Keratinocyte (primary cell): ENCODE data around the gene PTAR1. TPM values are rescaled to one million over a fixed set of nuclear protein-coding genes. Genes with fewer than 3 reads are reported as not detected.
A peak's percentile ranks its signal among the peaks of the same experiment; 100 is the strongest.

Experiments
- DNase-seq: peaks from one replicate; pipeline ENCODE4 v3.0.0-alpha.2; 2011; ENCODE audit warnings: low read depth, missing footprints, low spot score
- FAIRE-seq: peaks from 2 replicates; lab custom pipeline; 2011; peaks lifted over from hg19 to GRCh38; lab: Jason Lieb, UNC
- H2AFZ ChIP-seq: 2 replicates; pipeline ENCODE4 v1.6.0; 2012; ENCODE audit warnings: low read length, control low read depth, inconsistent platforms; ENCODE audit not compliant: control insufficient read depth
- H3K27ac ChIP-seq: 2 replicates; pipeline ENCODE4 v1.5.1; 2011; ENCODE audit warnings: low read length; ENCODE audit not compliant: control insufficient read depth, insufficient read depth
- H3K27me3 ChIP-seq: 3 replicates; pipeline ENCODE4 v1.6.0; 2011; ENCODE audit warnings: low read length; ENCODE audit not compliant: control insufficient read depth, insufficient read depth; ENCODE audit errors: extremely low read depth
- H3K36me3 ChIP-seq, 2 experiments: 2 replicates in 1 of 2; 3 replicates in 1 of 2; pipeline ENCODE4 v1.5.1; 2011; ENCODE audit warnings: low read length in 2 of 2, mild to moderate bottlenecking in 1 of 2; ENCODE audit not compliant: control insufficient read depth in 2 of 2, insufficient read depth in 2 of 2; ENCODE audit errors: extremely low read depth in 1 of 2
- H3K4me1 ChIP-seq: 3 replicates; pipeline ENCODE4 v1.5.1; 2011; ENCODE audit warnings: low read length; ENCODE audit not compliant: control insufficient read depth, insufficient read depth; ENCODE audit errors: extremely low read depth
- H3K4me2 ChIP-seq: 3 replicates; pipeline ENCODE4 v1.6.0; 2011; ENCODE audit warnings: low read depth, low read length; ENCODE audit not compliant: control insufficient read depth, insufficient read depth; ENCODE audit errors: extremely low read depth
- H3K4me3 ChIP-seq, 3 experiments: fragments of 200-600 bp in 1 of 3; sonication (generic) in 1 of 3; 2 replicates in 2 of 3; 3 replicates in 1 of 3; pipeline ENCODE4 v1.5.1; 2011 to 2016; ENCODE audit warnings: low read length in 3 of 3, mild to moderate bottlenecking in 3 of 3, control low read depth in 2 of 3, inconsistent platforms in 1 of 3, low read depth in 1 of 3, mixed read lengths in 1 of 3, mixed run types in 1 of 3, moderate library complexity in 1 of 3; ENCODE audit not compliant: control insufficient read depth in 2 of 3, insufficient read depth in 2 of 3; ENCODE audit errors: extremely low read depth in 1 of 3
- H3K79me2 ChIP-seq: 2 replicates; pipeline ENCODE4 v1.6.0; 2012; ENCODE audit warnings: low read length; ENCODE audit not compliant: control insufficient read depth, insufficient read depth
- H3K9ac ChIP-seq: 3 replicates; pipeline ENCODE4 v1.6.0; 2011; ENCODE audit warnings: low read length; ENCODE audit not compliant: control insufficient read depth, insufficient read depth; ENCODE audit errors: extremely low read depth
- H3K9me1 ChIP-seq: 3 replicates; pipeline ENCODE4 v1.6.0; 2011; ENCODE audit warnings: low read length; ENCODE audit not compliant: control insufficient read depth, insufficient read depth; ENCODE audit errors: extremely low read depth
- H3K9me3 ChIP-seq: 2 replicates; pipeline ENCODE4 v1.5.1; 2012; ENCODE audit warnings: low read depth, low read length; ENCODE audit not compliant: control insufficient read depth
- H4K20me1 ChIP-seq: 3 replicates; pipeline ENCODE4 v1.6.0; 2011; ENCODE audit warnings: low read length; ENCODE audit not compliant: control insufficient read depth, insufficient read depth; ENCODE audit errors: extremely low read depth
- EZH2 ChIP-seq: IDR thresholded peaks from one replicate; pipeline ENCODE4 v1.6.1; 2012; ENCODE audit warnings: inconsistent platforms, mild to moderate bottlenecking, low read length, moderate library complexity
- dilution Hi-C: fragments of 300-500 bp; cut with MboI; formaldehyde crosslinking; loops from one replicate; pipeline ENCODE4 v1.7.0; 2020; ENCODE audit warnings: low sequenced_read_pairs; ENCODE audit not compliant: extremely low pct_ligation_motif_present
- polyA plus RNA-seq, 5 experiments: library from polyadenylated mRNA; depleted of rRNA in 3 of 5; stranded (reverse) in 3 of 5; stranded (forward) in 1 of 5; unstranded in 1 of 5; fragments of >200 nt; gene quantifications; 1 replicate in 1 of 5; 2 replicates in 3 of 5; 3 replicates in 1 of 5; pipeline versions ENCODE4 v1.2.1 to v1.2.3, GENCODE V29; 2011 to 2012; ENCODE audit warnings: missing spikeins in 2 of 5, low read depth in 1 of 5, low replicate concordance in 1 of 5
- TF ChIP-seq, protein P1 (sequence below), 3 experiments: IDR thresholded peaks in 1 of 3; conservative IDR thresholded peaks in 1 of 3; optimal IDR thresholded peaks in 1 of 3; 2 replicates in 2 of 3; 3 replicates in 1 of 3; pipeline versions ENCODE3 to v1.5.1; 2011; ENCODE audit warnings: low read length in 3 of 3, mild to moderate bottlenecking in 3 of 3, moderate library complexity in 2 of 3, control low read depth in 1 of 3, inconsistent platforms in 1 of 3; ENCODE audit not compliant: insufficient read depth in 2 of 3; ENCODE audit errors: extremely low read depth in 1 of 3

The PTAR1 gene
- polyA plus RNA-seq, 1 donor (not counting 4 experiments of a cell fraction or from before 2014, with no cell fraction given), result 15.5 TPM

DNA sequence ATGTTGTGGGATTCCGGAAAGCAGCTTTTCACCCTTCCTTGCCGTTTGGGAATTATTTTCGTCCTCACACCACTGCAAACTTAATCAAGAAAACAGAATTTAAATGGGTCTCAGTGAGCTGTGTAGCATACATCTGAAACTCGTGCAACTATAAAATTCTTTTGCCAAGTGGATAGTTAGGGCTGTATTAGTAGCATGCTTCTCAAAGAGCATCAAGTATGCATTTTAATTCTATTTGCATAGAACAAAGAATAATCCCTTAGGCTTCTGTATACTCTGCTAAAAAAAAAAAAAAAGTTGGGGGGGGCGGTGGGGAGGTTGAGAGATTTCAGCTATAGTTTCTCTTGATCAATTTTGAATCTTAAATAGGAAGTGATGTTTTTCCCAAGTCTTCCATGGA is 75.9 kb downstream of the PTAR1 start:
- Histone ChIP-seq H3K9me3 (no peaks in the 10 kb centered on the region), H3K4me3 (no peak overlapping the region), H3K79me2 (no peaks in the 10 kb centered on the region), H3K9me1 (no peaks in the 10 kb centered on the region), H4K20me1 (no peaks in the 10 kb centered on the region), H3K36me3 (no peaks in the 10 kb centered on the region), H3K9ac (no peak overlapping the region), H3K4me1 (no peaks in the 10 kb centered on the region), H3K4me2 (no peak overlapping the region), H3K27me3 (no peaks in the 10 kb centered on the region), H2AFZ (no peak overlapping the region), H3K27ac (no peak overlapping the region)
- no peak for DNase-seq
- dilution Hi-C loops, result no loop called here
- no peak for FAIRE-seq
- TF ChIP-seq EZH2, result no peak
- TF ChIP-seq, protein P1, sequence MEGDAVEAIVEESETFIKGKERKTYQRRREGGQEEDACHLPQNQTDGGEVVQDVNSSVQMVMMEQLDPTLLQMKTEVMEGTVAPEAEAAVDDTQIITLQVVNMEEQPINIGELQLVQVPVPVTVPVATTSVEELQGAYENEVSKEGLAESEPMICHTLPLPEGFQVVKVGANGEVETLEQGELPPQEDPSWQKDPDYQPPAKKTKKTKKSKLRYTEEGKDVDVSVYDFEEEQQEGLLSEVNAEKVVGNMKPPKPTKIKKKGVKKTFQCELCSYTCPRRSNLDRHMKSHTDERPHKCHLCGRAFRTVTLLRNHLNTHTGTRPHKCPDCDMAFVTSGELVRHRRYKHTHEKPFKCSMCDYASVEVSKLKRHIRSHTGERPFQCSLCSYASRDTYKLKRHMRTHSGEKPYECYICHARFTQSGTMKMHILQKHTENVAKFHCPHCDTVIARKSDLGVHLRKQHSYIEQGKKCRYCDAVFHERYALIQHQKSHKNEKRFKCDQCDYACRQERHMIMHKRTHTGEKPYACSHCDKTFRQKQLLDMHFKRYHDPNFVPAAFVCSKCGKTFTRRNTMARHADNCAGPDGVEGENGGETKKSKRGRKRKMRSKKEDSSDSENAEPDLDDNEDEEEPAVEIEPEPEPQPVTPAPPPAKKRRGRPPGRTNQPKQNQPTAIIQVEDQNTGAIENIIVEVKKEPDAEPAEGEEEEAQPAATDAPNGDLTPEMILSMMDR (optimal IDR thresholded peaks at IDR 0.05 in 1 of 3, IDR thresholded peaks at IDR 0.05 in 1 of 3, conservative IDR thresholded peaks at IDR 0.05 in 1 of 3; ENCODE audit: extremely low read depth in 1 of 3, insufficient read depth in 2 of 3, low read length in 3 of 3), result no peak

DNA sequence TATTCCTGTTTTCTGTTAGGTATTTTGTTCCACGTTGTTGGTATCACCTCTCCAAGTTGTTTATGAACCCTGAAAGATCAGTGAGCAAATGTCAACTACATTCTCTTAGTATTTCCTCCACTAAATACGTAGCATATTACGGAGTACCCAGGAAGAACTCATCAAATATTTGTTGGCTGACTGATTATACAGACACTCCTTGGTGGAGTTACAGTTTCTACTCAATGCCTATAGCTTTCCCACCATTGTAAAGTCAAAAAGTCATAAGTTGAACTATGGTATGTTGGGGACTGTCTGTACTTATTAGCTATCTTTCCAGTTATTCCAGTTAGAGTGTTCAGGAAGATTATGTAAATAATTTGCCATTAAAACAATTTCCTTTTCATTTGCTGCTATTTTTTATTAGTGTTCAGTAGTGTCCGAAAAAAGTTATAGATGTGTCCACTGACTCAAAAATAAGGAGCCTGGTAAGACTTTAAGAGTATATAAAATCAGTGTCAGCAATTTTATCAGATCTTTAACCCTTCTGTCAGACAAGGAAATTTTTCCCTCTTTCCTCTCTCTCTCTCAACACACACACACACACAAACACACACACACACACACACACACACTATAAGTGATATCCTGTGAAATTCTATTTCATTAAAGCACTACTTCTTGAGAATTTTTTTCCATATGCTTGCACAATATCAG is 80.8 kb downstream of the PTAR1 start:
- H3K27me3 ChIP-seq, result no peaks in the 10 kb centered on the region
- FAIRE-seq, result peak; percentile 36
- no peaks in the 10 kb centered on the region for H3K36me3 ChIP-seq
- no peak overlapping the region for H3K9ac ChIP-seq
- no peaks in the 10 kb centered on the region for H3K79me2 ChIP-seq
- H2AFZ ChIP-seq, result no peak overlapping the region
- no peak overlapping the region for H3K4me2 ChIP-seq
- no peaks in the 10 kb centered on the region for H3K9me3 ChIP-seq
- TF ChIP-seq EZH2, result no peak
- TF ChIP-seq, protein P1 (optimal IDR thresholded peaks at IDR 0.05 in 1 of 3, IDR thresholded peaks at IDR 0.05 in 1 of 3, conservative IDR thresholded peaks at IDR 0.05 in 1 of 3; ENCODE audit: extremely low read depth in 1 of 3, insufficient read depth in 2 of 3, low read length in 3 of 3), result no peak
- dilution Hi-C loops, result no loop called here
- H3K4me1 ChIP-seq, result peaks cover 17% of the 10 kb centered on the region
- H3K27ac ChIP-seq, result no peak overlapping the region
- no peak for DNase-seq
- no peaks in the 10 kb centered on the region for H4K20me1 ChIP-seq
- H3K4me3 ChIP-seq, result no peak overlapping the region
- H3K9me1 ChIP-seq, result no peaks in the 10 kb centered on the region
